ENCODE data around the gene HACD4. TPM values are rescaled to one million over a fixed set of nuclear protein-coding genes. Genes with fewer than 3 reads are reported as not detected.

The HACD4 gene, protein sequence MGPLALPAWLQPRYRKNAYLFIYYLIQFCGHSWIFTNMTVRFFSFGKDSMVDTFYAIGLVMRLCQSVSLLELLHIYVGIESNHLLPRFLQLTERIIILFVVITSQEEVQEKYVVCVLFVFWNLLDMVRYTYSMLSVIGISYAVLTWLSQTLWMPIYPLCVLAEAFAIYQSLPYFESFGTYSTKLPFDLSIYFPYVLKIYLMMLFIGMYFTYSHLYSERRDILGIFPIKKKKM
- total RNA-seq, result 0.65 TPM
- long read RNA-seq, partial matches to known transcripts, result 0 of 1 reads
- long read RNA-seq, other reads (novel, unspliced or antisense), result 1 of 1 reads

DNA sequence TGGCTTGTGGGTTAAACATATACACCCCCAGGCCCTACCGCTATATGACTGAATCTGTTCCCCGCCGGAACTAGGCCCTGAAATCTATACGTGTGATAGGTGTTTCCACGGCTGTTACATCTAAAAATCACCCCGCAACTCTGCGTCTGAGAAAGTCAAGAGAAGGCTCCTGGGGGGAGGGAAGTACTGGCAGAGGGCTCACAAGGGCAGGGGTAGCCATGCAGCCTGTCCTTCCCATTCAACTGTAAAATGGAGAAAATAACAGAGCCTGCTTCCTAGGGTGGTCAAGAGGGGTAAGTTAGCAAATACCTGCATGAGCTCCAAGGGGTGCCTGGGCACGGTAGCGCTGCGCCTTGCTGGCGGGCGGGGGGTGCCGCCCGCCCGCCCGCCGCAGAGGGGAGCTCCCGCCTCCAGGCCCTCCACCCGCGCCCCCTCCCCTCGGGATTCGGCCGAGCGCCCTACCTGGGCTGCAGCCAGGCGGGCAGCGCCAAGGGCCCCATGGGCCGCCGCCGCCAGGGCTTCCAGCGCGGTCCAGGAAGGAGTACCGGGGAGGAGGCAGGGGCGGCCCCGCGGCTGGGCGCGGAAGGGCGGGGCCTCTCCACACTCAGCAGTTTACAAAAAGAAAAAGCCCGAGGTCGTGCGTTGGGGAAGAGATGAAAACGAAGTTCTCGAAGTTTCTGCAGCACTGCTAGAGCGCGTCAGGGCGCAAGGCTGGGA is at the start of gene HACD4:
Gene HACD4 (minus strand): TSS at position 550 of the 717 bp plus-strand sequence. CDS start 50 bp downstream, at position 500.
- intact Hi-C loops (cut with DNase I), result no loop called here
- peak; percentile 82 for DNase-seq (ENCODE audit: low spot score)

DNA sequence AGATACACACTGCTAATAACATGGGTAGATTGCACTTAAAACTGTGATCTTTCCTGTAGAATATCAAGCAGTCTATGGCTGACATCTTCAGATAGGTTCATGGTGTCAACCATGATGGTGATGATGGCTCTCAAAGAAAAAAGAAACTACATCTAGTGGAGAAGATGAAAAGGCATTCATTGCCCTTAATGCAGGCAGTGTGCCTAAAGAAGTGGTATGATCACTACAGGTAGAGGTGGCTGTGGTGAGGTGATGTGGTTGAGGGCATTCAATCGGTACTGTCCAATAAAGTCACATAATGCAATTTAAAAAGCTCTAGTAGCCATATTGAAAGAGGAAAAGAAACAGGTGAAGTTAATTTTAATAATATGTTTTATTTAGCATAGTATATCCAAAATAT is 49.4 kb upstream of the HACD4 start:
- intact Hi-C loops (cut with DNase I), result no loop called here
- no peak for DNase-seq (ENCODE audit: low spot score)

DNA sequence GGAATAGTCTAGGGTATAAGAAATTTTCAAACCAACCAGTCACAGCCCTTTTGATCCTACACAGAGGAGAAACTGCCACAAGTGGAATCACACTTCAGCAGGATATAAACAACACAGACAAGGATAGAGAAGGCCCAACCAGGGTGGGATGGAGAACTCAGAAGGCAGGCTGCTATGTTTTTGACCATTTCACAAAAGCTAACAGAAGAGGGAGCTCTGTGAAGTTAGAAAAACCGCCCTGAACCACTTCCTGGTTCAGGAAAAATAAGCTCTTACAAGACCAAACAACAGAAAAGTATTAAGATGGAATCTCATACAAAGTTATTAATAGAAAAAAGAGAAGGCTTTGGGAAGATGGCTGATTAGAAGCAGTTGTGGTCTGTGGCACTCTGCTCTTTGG is 47.3 kb upstream of the HACD4 start:
- DNase-seq (ENCODE audit: low spot score), result no peak
- intact Hi-C loops (cut with DNase I), result no loop called here

DNA sequence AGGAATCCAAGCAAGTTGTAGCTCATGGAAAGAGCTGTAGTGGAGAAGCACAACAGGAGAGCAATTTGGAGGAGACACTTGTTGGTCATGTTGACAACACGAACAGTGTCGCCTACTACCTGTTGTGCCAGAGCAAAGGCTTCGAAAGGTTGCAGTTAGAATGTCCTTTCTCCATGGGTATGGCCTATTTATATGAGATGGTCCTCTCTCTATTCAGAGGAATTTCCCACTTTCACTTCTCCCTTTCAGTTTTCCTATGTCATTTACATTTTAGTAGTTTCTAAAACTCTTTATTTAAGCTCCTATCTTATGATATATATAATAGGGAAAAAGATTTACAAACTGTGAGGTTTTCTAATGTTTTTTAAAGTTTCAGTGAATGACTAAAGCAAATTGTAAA is 46.3 kb upstream of the HACD4 start, which contains the start of gene IFNB1:
Gene IFNB1 (minus strand): TSS at position 162 of the 400 bp plus-strand sequence. CDS start 73 bp downstream, at position 89.
- intact Hi-C loops (cut with DNase I), result no loop called here
- DNase-seq (ENCODE audit: low spot score), result no peak

DNA sequence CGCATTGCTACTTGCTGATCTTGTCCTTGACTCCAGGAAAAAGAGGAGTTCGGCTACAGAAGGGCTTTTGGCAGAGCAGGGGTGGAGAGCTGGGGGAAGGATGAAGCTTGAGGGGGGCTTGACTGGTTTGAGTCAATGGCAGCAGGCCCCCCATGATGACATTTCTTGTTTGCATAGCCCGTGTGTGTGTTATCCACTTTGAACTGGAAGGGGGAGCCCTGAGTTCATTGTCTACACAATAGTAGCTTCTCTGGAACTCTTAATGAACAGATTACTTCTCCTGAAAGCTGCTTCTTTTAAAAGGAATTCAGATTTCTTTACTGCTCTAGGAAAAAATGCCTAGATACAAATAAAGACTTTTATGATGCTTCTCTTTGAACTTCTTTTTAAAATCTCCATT is 44.0 kb upstream of the HACD4 start:
- no peak for DNase-seq (ENCODE audit: low spot score)
- intact Hi-C loops (cut with DNase I), result no loop called here

DNA sequence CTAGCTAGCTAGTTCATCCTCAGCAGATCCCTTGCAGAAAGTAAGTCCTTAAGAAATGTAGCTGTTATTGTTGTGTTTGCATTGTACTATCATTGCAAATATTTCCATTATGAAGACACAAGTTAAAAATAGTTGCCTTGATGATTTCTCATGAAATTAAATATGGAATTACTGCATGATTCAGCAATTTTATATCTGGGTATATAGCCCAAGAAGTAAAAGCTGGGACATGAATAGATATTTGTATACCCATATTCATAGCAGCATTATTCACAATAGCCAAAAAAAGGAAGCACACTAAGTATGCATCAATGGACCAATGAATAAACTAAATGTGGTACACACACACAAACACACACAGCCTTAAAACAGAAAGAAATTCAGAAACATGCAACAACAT is 39.5 kb upstream of the HACD4 start:
- DNase-seq (ENCODE audit: low spot score), result no peak
- intact Hi-C loops (cut with DNase I), result no loop called here

DNA sequence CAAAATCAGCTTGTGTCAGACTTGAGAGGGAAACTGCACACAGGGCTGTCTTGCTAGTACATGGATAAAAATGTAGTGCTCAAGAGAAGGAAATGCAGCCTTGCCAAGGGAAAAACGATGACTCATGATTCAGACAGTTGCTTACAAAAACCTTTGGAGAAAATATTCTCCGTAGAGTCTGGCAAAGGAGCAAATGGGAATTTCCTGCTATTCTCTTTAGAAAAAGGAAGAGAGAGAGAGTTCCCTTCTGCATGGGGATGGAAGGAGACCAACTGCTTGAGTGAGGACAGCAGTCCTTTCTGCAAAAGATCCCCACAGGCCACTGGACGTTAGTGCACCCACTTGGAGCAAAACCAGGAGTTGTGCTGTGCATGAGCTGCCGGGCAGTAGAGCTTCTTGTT is 38.7 kb upstream of the HACD4 start:
- intact Hi-C loops (cut with DNase I), result no loop called here
- no peak for DNase-seq (ENCODE audit: low spot score)

DNA sequence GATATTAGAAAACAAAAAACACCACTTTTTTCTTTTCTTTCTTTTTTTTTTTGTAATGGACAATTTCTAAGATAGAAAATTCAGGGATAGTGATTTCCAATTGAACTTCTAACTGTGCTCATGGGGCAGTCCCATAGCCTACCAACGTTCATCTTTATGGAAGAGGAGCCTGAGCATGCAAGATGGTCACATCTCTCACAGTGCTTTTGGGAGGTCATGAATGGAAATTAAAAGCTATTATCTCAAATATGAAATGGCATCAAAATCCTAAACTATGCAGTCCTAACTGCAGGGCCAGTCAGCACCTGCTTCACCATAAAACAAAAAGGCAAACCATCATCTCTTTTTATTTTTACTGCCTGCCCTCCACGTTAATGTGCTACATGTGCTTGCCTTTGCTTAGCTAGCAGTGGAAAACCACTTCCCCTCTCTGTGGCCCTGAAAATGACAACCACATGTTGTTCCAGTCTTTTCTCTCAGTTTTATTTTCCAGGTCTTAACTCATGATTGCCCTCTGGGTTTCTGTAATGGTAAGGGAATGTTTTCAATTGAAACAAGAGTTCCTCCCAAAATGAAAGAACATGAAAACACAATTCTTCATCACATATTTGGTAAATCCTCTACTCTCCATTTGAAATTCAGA is 29.6 kb upstream of the HACD4 start:
- intact Hi-C loops (cut with DNase I), result no loop called here
- DNase-seq (ENCODE audit: low spot score), result no peak

DNA sequence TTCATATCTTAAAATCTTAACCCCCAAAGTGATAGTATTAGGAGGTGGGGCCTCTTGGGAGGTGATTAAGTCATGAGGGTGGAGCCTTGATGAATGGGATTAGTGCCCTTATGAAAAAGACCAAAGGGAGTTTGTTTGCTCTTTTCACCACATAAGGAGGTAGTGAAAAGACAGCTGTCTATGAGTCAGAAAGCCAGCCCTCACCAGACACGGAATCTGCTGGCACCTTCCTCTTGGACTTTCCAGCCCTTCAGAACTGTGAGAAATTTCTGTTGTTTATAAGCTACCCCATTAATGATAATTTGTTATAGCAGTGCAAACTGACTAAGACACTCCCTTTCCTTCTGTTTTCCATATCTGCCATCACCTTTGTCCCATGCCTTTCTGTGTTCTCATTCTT is 25.5 kb upstream of the HACD4 start:
- intact Hi-C loops (cut with DNase I), result no loop called here
- no peak for DNase-seq (ENCODE audit: low spot score)

DNA sequence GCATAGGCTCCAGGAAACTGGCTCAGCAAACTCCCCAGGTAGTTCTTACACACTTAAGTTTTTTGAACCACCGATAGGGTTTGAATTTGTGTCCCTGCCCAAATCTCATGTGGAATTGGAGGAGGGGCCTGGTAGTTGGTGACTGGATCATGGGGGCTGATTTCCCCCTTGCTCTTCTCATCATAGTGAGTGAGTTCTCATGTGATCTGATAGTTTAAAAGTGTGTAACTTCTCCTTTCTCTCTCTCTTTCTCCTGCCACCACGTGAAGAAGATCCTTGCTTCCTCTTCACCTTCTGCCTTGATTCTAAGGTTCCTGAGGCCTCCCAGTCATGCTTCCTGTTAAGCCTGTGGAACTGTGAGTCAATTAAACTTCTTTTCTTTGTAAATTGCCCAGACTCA is 22.4 kb upstream of the HACD4 start:
- intact Hi-C loops (cut with DNase I), result no loop called here
- DNase-seq (ENCODE audit: low spot score), result no peak

DNA sequence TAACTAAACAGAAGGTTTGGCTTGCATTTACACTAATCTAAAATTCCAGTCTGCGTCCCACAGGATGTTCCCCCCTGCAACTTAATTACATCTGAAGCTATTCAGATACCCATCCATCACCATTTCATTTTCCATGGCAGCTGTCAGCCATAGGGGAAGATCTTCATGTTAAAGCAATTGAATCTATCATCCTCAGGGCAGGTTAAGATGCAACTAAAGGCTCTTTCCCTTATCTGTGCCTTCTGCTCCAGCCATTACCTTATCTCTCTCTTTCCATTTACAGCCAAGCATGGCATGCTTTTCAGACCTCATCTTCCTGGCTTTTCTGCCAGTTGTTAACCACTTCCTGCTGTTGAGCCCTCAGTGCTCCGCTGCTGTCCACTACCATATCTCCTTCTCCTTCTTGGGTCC is 15.8 kb upstream of the HACD4 start:
- intact Hi-C loops (cut with DNase I), result no loop called here
- no peak for DNase-seq (ENCODE audit: low spot score)

DNA sequence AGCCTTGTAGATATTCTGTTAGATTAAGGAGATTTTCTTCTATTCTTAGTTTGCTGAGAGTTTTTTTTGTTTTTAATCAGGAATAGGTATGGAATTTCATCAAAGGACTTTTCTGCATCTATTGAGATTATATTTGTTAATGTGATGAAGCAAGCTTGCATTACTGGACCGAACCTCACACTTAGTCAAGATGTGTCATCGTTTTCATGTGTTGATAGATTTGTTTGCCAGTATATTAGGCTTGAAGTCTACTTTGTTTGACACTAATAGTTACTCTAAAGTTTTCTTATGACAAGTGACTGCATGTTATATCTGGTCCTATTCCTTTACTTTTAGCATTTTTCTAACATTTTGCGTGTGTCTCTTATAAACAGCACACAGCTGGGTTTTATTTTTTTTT is 12.4 kb upstream of the HACD4 start:
- no peak for DNase-seq (ENCODE audit: low spot score)
- intact Hi-C loops (cut with DNase I), result no loop called here

DNA sequence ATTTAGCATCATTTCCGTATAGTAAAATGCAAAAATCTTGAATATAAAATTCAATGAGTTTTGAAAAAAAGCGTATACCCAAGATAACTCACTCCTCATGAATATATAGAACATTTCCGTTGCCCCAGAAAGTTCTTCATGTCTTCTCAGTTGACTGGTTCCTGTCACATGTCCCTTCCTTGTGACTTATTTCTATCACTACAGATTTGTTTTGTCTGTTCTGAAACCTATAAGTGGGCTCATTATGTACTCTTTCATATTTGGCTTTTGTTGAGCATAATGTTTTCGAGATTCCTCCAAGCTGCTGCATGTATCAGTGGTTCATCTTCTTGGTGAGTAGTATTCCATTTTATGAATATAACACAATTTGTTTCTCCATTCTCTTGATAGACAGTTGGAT is 11.0 kb upstream of the HACD4 start:
- intact Hi-C loops (cut with DNase I), result no loop called here
- no peak for DNase-seq (ENCODE audit: low spot score)

DNA sequence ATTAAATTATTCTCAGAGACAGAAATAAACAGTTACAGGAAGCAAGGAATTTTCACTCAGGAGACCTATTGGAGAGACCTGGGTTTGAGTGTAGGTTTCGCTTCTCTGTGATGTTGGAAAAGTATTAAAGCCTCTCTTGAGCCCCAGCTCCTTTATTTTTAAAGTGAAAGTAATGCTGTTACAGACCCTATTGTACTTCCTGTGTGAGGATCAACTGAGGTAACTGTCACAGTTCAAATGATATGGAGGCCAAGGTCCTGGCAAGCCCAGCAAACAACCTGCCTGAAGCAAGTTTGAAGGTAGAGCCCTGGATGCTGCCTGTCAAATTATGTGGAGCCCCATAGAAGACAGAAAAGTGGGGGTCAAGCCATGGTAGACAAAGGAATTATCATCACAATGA is 7.9 kb upstream of the HACD4 start:
- no peak for DNase-seq (ENCODE audit: low spot score)
- intact Hi-C loops (cut with DNase I), result no loop called here

DNA sequence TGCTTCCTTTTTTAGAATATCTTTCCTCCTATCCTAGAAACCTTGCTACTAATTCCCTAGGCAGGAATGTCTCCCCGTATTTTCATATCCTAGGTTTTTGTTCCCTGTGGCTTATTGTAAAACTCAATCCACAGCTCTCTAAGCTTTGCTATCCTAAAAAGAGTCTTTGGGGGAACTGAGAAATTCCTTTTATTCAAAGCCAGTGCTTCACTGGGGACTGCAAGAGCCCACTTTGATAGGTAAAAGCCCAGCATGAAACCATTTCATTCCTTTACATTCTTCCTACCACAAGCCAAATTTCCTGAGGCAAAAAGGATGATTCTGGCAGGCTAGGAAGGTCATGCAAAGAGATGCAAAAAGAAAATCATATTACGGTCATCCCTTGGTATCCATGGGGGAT is 5.8 kb upstream of the HACD4 start:
- intact Hi-C loops (cut with DNase I), result no loop called here
- DNase-seq (ENCODE audit: low spot score), result no peak

DNA sequence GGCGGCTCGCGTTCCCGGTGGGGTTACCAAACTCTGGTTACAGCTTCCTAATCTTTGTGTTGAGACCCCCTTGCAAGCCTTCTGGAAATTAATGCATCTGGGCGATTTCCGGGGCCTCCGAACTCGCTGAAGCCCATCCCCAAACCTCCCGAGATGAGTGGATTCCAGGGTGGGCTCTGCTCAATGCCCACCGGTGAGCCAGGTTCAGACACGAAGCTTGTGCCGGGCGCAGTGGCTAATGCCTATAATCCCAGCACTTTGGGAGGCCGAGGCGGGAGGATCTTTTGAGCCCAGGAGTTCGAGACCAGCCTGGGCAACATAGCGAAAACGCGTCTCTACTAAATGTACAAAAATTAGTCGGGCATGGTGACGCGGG is 356 bp upstream of the HACD4 start:
- intact Hi-C loops (cut with DNase I), result no loop called here
- no peak for DNase-seq (ENCODE audit: low spot score)

DNA sequence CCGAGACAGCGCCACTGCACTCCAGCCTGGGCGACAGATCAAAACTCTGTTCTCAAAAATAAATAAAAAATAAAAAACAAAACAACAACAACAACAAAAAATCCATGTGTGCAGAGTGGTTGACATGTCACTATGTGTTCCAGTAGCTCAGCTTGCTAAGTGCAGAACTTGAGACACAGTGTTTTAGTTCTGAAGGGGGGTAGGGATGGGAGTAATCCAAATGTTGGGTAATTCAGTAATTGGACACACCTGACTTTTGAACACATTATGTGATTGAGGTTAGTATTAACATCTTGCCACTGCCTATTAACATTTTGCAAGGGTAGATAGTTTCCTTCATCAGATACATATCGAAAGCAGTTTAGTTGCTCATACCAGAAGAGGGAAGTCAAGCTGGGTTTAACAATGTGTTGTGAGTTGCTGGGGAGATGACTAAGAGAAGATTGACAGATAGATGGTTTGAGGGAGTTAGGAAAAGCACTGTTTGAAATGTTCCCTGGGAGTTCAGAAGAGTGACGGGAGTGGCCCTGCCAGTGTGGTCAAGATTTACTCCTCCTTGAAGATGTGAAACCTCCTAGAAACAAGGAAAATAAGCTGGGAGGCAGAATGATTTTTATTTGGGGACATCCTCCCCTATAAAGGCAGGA is 928 bp downstream of the HACD4 start:
- no peak for DNase-seq (ENCODE audit: low spot score)
- intact Hi-C loops (cut with DNase I), result no loop called here

DNA sequence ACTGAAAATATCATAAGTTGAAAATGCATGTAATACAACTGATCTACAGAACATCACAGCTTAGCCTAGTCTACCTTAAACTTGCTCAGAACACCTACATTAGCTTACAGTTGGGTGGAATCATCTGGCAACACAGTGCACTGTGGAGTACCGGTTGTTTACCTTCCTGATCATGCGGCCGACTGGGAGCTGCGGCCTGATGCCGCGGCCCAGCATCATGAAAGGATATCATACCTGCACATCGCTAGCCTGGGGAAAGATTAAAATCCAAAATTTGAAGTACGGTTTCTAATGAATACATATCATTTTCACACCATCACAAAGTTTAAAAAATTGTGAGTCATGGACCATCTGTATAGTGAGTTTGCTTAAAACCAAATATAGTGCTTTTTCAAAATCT is 1.8 kb downstream of the HACD4 start:
- intact Hi-C loops (cut with DNase I), result no loop called here
- no peak for DNase-seq (ENCODE audit: low spot score)

DNA sequence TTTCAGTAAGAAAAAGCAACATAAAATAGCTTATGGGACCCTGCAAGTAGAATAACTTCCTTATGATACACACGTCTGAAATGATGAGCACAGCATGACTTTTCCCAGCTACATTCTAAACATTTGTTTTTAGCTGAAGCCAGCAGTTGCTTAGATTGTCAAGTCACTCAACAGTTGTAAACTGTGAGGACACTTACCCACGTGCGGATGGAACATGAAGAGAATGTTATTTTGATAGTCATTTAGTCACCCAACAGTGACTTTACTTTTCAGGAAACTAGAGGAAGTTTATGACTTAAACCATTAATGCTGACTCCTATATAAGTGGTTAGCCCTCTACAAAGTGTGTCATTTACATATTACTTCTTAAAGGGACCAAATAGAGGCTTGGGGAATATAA is 3.0 kb downstream of the HACD4 start:
- intact Hi-C loops (cut with DNase I), result no loop called here
- DNase-seq (ENCODE audit: low spot score), result no peak

DNA sequence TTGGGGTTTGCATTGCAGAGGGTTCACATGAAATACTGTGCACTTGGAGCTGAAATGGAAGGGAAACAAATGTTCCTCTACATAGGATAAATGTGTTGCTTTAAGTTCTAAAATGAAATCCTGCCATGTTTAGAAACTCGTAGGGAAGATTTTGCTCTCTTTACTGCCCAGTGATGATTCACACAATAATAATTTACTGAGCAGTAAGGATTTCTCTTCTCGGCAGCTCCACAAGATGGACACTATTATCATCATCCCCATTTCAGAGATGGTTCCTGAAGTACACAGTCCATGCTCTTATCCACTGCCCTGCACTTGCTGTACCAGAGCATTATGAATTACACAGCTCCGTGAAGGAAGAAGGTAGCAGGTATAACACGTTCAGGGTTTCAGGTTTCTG is 4.1 kb downstream of the HACD4 start:
- DNase-seq (ENCODE audit: low spot score), result no peak
- intact Hi-C loops (cut with DNase I), result no loop called here

Measured in cardiac septum (tissue), 1 donor.